Large intestine (tissue), 3 donors: ENCODE measurements around the gene IFI27. TPM values are rescaled to one million over a fixed set of nuclear protein-coding genes. Genes with fewer than 3 reads are reported as not detected.
A peak's percentile ranks its signal among the peaks of the same experiment; 100 is the strongest.

Source experiments
- DNase-seq, 2 donors: peaks; one replicate each; pipeline versions ENCODE4 v3.0.0 to v3.0.0-alpha.2; 2013
- H3K27ac ChIP-seq: one replicate; pipeline ENCODE4 v1.5.1; 2013; ENCODE audit warnings: low read length
- H3K27me3 ChIP-seq: 2 replicates; pipeline ENCODE4 v1.6.1; 2013; ENCODE audit warnings: low read length; ENCODE audit not compliant: control insufficient read depth, insufficient read depth
- H3K36me3 ChIP-seq: 2 replicates; pipeline ENCODE4 v1.6.1; 2013; ENCODE audit warnings: low read length; ENCODE audit not compliant: control insufficient read depth, insufficient read depth
- H3K4me1 ChIP-seq: one replicate; pipeline ENCODE4 v1.6.1; 2013; ENCODE audit warnings: low read length; ENCODE audit not compliant: control insufficient read depth, insufficient read depth
- H3K4me3 ChIP-seq: one replicate; pipeline ENCODE4 v1.5.1; 2013; ENCODE audit warnings: low read length
- H3K9me3 ChIP-seq: one replicate; pipeline ENCODE4 v1.6.1; 2013; ENCODE audit warnings: mild to moderate bottlenecking, low read depth, low read length, moderate library complexity; ENCODE audit not compliant: control insufficient read depth
- WGBS: methylation state at CpG from one replicate; pipeline ENCODE4 v1.1.5; 2013; ENCODE audit warnings: low lambda C conversion rate; ENCODE audit not compliant: insufficient coverage; 5-methylcytosine and 5-hydroxymethylcytosine counted together
- polyA plus RNA-seq: library from polyadenylated mRNA; unstranded; fragments of 120-200 nt; gene quantifications from one replicate; pipeline ENCODE4 v1.2.1, GENCODE V29; 2013

IFI27 gene
- polyA plus RNA-seq, 1 donor = 12.9 TPM

DNA sequence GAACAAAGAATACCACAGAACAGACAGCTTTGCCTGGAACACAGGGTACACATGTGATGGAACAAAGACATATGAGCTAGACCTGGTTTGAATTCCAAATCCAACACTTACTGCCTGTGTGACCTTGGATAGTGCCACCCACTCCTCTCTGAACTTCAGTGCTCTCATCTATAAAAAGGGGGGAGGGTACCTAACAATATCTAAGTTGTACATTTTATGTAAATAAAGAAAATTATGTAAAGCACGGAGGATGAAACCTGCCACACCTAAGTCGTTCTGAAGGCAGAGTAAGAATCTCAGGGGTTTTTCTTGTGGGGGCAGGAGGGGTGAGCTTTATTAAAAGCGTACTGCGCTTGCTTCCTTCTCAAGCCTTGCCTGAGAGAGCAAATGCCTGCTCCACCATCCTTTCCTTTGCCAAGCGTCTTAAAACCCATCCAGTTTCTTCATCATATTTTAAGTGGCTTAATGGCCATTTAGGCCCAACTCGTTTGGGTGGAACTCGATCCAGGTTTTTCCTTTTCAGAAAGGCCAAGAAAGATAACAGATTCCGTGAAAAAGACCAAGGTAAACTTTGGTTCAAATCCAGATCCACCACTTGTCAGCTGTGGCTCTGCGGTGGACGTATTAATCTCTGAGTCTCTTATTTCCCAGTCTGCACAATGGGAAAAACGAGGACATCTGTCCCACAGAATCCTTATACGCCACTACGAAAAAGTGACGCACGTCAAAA is 30.5 kb upstream of the IFI27 start:
- Histone ChIP-seq H3K4me1 (peaks cover 22% of the 10 kb centered on the region), H3K4me3 (peak overlapping the region; percentile 99), H3K36me3 (peaks cover 21% of the 10 kb centered on the region), H3K27ac (peak overlapping the region; percentile 94), H3K27me3 (no peaks in the 10 kb centered on the region), H3K9me3 (no peaks in the 10 kb centered on the region)
- WGBS = no CpG with 5 or more reads among the region's 15 CpGs
- no peak for DNase-seq

DNA sequence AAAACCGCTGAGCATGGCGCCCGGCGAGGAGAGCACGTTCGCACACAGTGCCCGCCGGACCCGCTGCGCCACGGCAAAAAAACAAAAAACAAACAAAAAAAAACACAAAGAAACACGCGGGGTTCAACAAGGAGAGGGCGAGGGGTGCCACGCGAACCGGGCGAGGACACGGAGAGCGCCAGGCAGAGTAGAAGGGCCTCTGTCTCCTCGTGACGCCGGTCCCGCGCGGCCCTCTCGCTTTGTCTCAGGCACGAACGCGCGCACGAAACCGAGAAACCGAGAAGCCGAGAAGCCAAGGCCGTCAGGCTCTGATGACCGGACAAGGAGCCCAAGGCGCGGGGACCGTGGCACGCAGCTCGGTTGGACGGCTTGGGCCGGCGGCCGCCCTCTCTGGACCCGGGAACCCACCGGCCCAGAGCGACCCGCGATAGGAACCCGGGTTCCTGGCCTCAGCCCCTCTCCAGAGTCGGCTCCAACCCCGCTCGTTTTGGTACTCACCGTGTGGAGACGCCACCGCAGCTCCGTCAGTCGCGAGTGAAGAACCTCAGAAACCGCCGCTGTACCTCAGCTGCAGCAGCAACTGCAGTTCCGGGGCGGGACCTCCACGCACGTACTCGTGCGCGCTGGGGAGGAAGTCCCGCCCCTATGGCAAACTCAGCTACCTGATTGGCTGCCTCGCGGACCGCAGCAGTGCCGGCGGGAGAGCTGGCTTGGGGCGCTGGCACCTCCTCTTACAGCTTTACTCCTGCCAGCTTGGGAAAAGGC is 29.7 kb upstream of the IFI27 start, which contains the start of the genes DDX24 and IFI27L1:
Gene DDX24, minus strand, starts transcription at position 582 of the 765 bp plus-strand sequence. CDS start 1,460 bp downstream, outside the sequence.
Gene IFI27L1, plus strand, starts transcription at position 690 of the 765 bp plus-strand sequence. CDS start 15,628 bp downstream, outside the sequence.
- peak within 1 kb of the TSS; percentile 99 for H3K4me3 ChIP-seq
- no peaks in the 10 kb centered on the region for H3K9me3 ChIP-seq
- H3K36me3 ChIP-seq = peaks cover 21% of the 10 kb centered on the region
- peak; percentile 97 to 98 for DNase-seq
- WGBS = no CpG with 5 or more reads among the region's 77 CpGs
- peaks cover 24% of the 10 kb centered on the region for H3K4me1 ChIP-seq
- H3K27ac ChIP-seq = peak within 1 kb of the TSS; percentile 94
- H3K27me3 ChIP-seq = no peaks in the 10 kb centered on the region

DNA sequence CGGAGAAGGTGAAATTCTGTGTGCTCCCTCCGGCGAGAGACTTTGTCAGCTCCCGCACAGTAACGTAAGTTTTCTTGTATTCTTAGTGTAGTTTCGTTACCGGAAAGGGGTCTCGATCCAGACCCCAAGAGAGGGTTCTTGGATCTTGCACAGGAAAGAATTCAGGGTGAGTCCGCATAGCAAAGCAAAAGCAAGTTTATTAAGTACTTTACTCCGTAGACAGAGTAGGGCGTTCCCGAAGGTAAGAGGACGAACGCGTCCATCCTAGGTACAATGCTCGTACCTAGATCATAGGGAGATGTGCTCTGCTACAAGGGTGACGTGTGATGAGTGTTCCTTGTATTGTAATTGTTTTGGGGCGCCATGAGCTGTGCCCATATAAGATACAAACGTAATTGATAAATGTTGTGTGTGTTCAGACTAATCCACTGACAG is 29.1 kb upstream of the IFI27 start:
- H3K27ac ChIP-seq = peak overlapping the region; percentile 94
- H3K36me3 ChIP-seq = peaks cover 18% of the 10 kb centered on the region
- DNase-seq = no peak
- H3K4me3 ChIP-seq = peak overlapping the region; percentile 99
- peaks cover 24% of the 10 kb centered on the region for H3K4me1 ChIP-seq
- H3K9me3 ChIP-seq = no peaks in the 10 kb centered on the region
- H3K27me3 ChIP-seq = no peaks in the 10 kb centered on the region
- WGBS = no CpG with 5 or more reads among the region's 19 CpGs

DNA sequence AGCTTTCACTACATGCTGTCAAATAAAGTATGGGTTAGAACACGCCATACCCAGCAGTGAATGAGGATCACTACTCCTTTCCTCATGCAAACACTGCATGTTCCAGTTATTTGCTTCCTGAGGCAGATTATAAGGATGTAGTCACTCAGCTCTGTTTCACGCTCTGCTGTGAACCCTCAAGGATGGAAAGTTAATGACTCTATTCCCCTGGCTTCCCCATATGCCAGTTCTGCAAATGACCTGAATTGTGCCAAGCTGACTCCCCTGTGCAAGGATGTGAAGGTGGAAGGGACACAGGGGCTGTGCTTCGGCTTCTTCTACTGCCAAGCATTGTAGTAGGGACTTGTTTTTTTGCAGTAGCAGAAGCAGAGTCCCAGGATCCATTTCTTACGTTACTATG is 22.6 kb upstream of the IFI27 start:
- Histone ChIP-seq H3K27me3 (no peaks in the 10 kb centered on the region), H3K27ac (no peak overlapping the region), H3K4me3 (no peak overlapping the region), H3K9me3 (no peaks in the 10 kb centered on the region), H3K36me3 (no peaks in the 10 kb centered on the region), H3K4me1 (peaks cover 7% of the 10 kb centered on the region)
- 50% methylated on average over 1 of the region's 4 CpGs for WGBS
- DNase-seq = no peak

DNA sequence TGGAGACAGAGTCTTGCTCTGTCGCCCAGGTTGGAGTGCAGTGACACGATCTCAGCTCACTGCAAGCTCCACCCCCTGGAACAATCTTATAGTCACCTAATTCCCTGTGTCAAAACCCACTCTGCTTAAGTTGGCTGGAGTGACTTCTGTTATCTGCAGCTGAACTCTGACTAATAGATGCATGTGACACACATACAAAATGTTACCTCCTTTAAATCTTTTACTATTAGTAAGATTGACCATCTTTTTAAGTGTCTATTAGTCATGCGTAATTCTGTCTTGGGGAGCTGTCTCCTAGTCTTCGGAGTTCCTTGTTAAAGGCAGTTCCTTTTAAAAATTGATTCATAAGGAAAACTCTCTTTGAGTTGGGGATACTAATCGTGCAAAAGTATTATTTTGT is 22.0 kb upstream of the IFI27 start:
- Histone ChIP-seq H3K4me3 (no peak overlapping the region), H3K36me3 (no peaks in the 10 kb centered on the region)
- whole genome bisulfite sequencing = 80% methylated on average over 1 of the region's 5 CpGs

DNA sequence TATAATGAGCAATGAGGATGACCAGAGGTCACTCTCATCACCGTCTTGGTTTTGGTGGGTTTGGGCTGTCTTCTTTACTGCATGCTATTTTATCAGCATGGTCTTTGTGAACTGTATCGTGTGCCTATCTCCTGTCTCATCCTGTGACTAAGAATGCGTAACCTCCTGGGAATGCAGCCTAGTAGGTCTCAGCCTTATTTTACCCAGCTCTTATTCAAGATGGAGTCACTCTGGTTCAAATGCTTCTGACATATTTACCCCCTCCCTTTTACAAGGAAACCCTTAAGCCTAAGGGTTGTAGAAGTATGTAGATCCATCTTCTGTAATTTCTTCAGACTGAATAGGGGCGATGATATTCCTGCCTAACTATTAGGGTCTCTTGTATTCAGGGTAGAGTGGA is 21.1 kb upstream of the IFI27 start:
- H3K27me3 ChIP-seq = no peaks in the 10 kb centered on the region
- peaks cover 2% of the 10 kb centered on the region for H3K4me1 ChIP-seq
- H3K27ac ChIP-seq = no peak overlapping the region
- no CpG with 5 or more reads among the region's 4 CpGs for WGBS
- H3K4me3 ChIP-seq = no peak overlapping the region
- no peaks in the 10 kb centered on the region for H3K9me3 ChIP-seq
- no peaks in the 10 kb centered on the region for H3K36me3 ChIP-seq
- no peak for DNase-seq

More for the DNA sequence above, 22.0 kb upstream of the IFI27 start:
- H3K4me1 ChIP-seq = peaks cover 7% of the 10 kb centered on the region
- no peak for DNase-seq
- H3K27ac ChIP-seq = no peak overlapping the region
- H3K27me3 ChIP-seq = no peaks in the 10 kb centered on the region
- no peaks in the 10 kb centered on the region for H3K9me3 ChIP-seq

DNA sequence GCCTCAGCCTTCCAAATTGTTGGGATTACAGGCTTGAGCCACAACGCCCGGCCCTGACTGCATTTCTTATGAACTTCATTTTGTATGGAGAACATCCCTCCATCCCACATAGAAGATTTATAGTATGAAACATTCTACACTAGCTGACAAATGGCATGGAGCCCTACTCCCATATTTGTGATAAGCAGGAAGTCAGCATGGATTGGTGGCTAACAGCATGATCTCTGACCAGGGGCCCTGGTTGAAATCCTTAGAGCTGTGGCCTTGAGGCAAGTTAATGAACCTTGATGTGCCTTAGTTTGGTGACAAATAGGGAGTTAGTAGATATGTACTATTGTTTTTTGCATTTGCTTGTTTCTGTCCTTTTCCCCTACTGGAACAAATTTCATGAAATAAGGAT is 17.1 kb upstream of the IFI27 start:
- H3K4me3 ChIP-seq = no peak overlapping the region
- H3K27ac ChIP-seq = no peak overlapping the region
- no peak for DNase-seq
- H3K9me3 ChIP-seq = no peaks in the 10 kb centered on the region
- H3K4me1 ChIP-seq = no peaks in the 10 kb centered on the region
- WGBS = no CpG with 5 or more reads among the region's 2 CpGs
- H3K36me3 ChIP-seq = peaks cover 10% of the 10 kb centered on the region
- no peaks in the 10 kb centered on the region for H3K27me3 ChIP-seq

DNA sequence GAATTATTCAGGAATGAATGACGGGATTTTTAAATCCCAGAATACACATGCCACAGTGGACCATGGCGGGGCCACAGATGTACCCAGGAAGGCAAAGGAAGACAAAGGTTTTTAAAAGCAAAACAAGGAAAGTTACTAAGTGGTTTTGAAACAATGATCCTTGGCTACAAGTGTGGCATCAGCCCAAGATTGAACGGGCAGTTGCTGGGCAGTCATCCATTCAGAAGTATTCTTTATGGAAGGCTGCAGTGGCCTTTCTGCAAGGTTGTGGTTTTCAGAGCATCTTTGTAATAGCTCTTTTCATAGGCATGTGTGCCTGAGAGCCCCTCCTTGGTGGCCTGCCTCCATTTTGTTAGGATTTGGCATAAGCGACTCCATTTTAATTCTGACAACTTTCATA is 13.4 kb upstream of the IFI27 start:
- H3K4me1 ChIP-seq = no peaks in the 10 kb centered on the region
- H3K36me3 ChIP-seq = peaks cover 12% of the 10 kb centered on the region
- whole genome bisulfite sequencing = 100% methylated on average over 1 of the region's 4 CpGs
- DNase-seq = no peak
- H3K27ac ChIP-seq = no peak overlapping the region
- H3K27me3 ChIP-seq = no peaks in the 10 kb centered on the region
- H3K4me3 ChIP-seq = no peak overlapping the region
- H3K9me3 ChIP-seq = no peaks in the 10 kb centered on the region

DNA sequence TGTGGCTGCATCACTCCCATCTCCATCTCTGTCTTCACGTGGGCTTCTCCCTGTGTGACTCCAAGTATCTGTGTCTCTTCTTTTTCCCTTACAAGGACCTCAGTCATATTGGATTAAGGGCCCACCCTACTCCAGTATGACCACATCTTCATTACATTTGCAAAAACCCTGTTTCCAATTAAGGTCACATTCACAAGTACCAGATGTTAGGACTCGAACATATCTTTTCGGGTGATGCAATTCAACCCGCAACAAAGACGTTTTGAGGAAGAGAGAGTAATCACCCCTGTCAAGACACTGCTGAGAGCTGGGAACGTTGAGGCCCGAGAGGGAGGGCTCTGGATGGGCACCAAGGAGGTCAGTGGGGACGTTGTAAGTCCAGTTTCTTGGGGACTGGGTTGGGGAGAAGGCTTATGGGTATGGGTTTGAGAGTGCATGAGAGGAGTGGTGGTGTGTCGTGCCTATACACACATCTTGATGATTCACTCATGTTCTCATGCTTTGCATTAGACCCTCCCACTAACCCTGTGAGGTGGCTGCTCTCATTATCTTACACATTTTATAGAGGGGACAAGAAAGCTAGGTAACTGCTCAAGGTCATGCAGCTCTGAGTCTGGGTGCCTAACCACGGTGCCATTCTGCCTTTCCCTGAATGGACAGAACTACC is 12.1 kb upstream of the IFI27 start:
- Histone ChIP-seq H3K4me1 (no peaks in the 10 kb centered on the region), H3K36me3 (peaks cover 12% of the 10 kb centered on the region), H3K4me3 (no peak overlapping the region), H3K27ac (no peak overlapping the region), H3K27me3 (no peaks in the 10 kb centered on the region), H3K9me3 (no peaks in the 10 kb centered on the region)
- DNase-seq = no peak
- WGBS = 100% methylated on average over 1 of the region's 10 CpGs

DNA sequence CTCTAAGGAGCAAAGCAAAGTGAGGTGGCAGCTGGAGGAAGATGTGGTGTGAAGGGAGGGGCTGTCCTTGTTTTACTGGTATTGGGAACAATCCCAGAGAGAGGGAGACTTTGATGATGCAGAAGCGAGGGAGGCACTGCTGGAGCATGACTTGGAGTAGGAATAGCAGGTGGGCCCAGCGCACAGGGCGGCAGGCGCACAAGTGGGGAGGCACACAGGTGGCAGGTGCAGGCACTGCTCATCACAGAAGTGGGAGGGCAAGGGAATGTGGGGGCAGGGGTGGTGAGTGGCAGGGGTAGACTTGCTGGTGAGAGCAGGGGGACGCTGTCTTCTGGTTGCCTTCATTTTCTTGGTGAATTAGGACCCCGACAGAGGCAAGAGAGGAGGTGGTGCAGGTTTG is 11.5 kb upstream of the IFI27 start:
- no peaks in the 10 kb centered on the region for H3K9me3 ChIP-seq
- H3K36me3 ChIP-seq = peaks cover 12% of the 10 kb centered on the region
- DNase-seq = no peak
- H3K27me3 ChIP-seq = no peaks in the 10 kb centered on the region
- H3K4me3 ChIP-seq = no peak overlapping the region
- WGBS = 92% methylated on average over 2 of the region's 6 CpGs
- no peak overlapping the region for H3K27ac ChIP-seq
- no peaks in the 10 kb centered on the region for H3K4me1 ChIP-seq
